ENCODE data around the gene OTOF.

Gene OTOF

DNA sequence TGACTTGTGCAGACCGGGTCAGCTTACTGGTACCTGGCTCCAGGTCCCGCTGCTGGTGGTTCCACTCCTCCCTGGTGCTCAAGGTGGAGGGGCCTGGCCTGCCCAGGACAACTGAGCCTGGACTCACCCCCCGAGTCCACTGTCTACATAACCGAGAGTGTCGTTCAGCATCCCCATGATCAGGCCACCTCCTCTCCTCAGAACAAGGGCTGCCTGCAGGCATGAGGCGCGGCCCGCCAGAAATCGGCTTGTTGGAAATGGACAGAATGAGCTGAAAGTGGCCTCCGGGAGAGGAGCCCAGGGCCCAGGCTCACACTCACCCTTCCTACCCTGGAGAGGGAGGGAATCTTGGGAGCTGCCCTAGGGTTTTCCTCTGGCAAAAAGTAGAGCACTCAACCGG, 38.9 kb upstream of the OTOF start:
- TF ChIP-seq EZH2 (optimal IDR thresholded peaks at IDR 0.05; ENCODE audit: low read depth, low read length) (no peak), EZH2phosphoT487 (IDR thresholded peaks at IDR 0.05; ENCODE audit: low read length) (no peak)
- TF ChIP-seq, protein P1, sequence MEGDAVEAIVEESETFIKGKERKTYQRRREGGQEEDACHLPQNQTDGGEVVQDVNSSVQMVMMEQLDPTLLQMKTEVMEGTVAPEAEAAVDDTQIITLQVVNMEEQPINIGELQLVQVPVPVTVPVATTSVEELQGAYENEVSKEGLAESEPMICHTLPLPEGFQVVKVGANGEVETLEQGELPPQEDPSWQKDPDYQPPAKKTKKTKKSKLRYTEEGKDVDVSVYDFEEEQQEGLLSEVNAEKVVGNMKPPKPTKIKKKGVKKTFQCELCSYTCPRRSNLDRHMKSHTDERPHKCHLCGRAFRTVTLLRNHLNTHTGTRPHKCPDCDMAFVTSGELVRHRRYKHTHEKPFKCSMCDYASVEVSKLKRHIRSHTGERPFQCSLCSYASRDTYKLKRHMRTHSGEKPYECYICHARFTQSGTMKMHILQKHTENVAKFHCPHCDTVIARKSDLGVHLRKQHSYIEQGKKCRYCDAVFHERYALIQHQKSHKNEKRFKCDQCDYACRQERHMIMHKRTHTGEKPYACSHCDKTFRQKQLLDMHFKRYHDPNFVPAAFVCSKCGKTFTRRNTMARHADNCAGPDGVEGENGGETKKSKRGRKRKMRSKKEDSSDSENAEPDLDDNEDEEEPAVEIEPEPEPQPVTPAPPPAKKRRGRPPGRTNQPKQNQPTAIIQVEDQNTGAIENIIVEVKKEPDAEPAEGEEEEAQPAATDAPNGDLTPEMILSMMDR (IDR thresholded peaks at IDR 0.05; ENCODE audit: low read length): no peak
- H3K4me2 ChIP-seq (ENCODE audit: low read depth, low read length): no peak overlapping the region
- no peaks in the 10 kb centered on the region for H3K36me3 ChIP-seq (replicated peaks; ENCODE audit: insufficient read depth, low read length)
- H3K9ac ChIP-seq (ENCODE audit: low read length): no peak overlapping the region
- DNase-seq: no peak
- H3K4me1 ChIP-seq (ENCODE audit: low read length): no peaks in the 10 kb centered on the region
- peaks cover 98% of the 10 kb centered on the region for H3K27me3 ChIP-seq (replicated peaks; ENCODE audit: insufficient read depth, low read length)
- no peaks in the 10 kb centered on the region for H3K9me2 ChIP-seq (replicated peaks; ENCODE audit: insufficient read depth, low read length)
- no peaks in the 10 kb centered on the region for H3F3A ChIP-seq (ENCODE audit: insufficient read depth, low read length)
- no peak overlapping the region for H3K4me3 ChIP-seq (ENCODE audit: low read length)
- H3K9me3 ChIP-seq (replicated peaks; ENCODE audit: insufficient read depth, low read length): no peaks in the 10 kb centered on the region
- no peak overlapping the region for H2AFZ ChIP-seq (ENCODE audit: low read length)
- H3K79me2 ChIP-seq (ENCODE audit: low read length): no peaks in the 10 kb centered on the region
- H3K27ac ChIP-seq (ENCODE audit: low read length): no peak overlapping the region
- H4K20me1 ChIP-seq (ENCODE audit: insufficient read depth, low read length): no peaks in the 10 kb centered on the region

GRCh38 chr2:26516246-26516645, 38.3 kb upstream of the OTOF start:
- Histone ChIP-seq H3K27ac (ENCODE audit: low read length) (no peak overlapping the region), H3K4me1 (ENCODE audit: low read length) (no peaks in the 10 kb centered on the region), H3K79me2 (ENCODE audit: low read length) (no peaks in the 10 kb centered on the region), H3K9ac (ENCODE audit: low read length) (no peak overlapping the region), H3K4me2 (ENCODE audit: low read depth, low read length) (no peak overlapping the region), H2AFZ (ENCODE audit: low read length) (no peak overlapping the region), H3K9me3 (replicated peaks; ENCODE audit: insufficient read depth, low read length) (no peaks in the 10 kb centered on the region), H4K20me1 (ENCODE audit: insufficient read depth, low read length) (no peaks in the 10 kb centered on the region), H3K4me3 (ENCODE audit: low read length) (no peak overlapping the region), H3F3A (ENCODE audit: insufficient read depth, low read length) (no peaks in the 10 kb centered on the region), H3K27me3 (replicated peaks; ENCODE audit: insufficient read depth, low read length) (peaks cover 98% of the 10 kb centered on the region), H3K9me2 (replicated peaks; ENCODE audit: insufficient read depth, low read length) (no peaks in the 10 kb centered on the region), H3K36me3 (replicated peaks; ENCODE audit: insufficient read depth, low read length) (no peaks in the 10 kb centered on the region)
- no peak for DNase-seq
- TF ChIP-seq, protein P1 (IDR thresholded peaks at IDR 0.05; ENCODE audit: low read length): no peak

DNA sequence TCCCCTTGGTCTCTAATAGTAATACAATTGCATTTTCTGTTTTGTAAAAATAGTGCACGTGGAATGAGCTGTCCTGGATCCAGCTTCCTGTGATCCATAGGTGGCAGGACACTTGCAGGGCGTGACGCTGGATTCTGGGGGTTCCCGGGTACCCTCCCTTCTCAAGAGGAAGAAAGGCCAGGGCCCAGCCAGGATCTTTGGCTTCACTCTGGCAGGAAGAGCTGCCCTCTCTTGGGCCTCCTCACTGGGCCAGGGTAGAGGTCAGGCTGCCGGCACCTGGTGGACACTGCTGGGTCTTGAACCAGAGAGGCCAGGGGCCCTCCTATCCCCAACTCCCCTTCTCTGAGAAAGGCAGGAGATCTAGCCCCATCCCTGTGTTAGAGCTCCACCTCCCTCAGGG, 37.8 kb upstream of the OTOF start:
- DNase-seq: no peak
- no peak overlapping the region for H3K4me3 ChIP-seq (ENCODE audit: low read length)
- H3K79me2 ChIP-seq (ENCODE audit: low read length): no peaks in the 10 kb centered on the region
- no peaks in the 10 kb centered on the region for H3K9me2 ChIP-seq (replicated peaks; ENCODE audit: insufficient read depth, low read length)
- TF ChIP-seq, protein P1 (IDR thresholded peaks at IDR 0.05; ENCODE audit: low read length): no peak
- TF ChIP-seq EZH2 (optimal IDR thresholded peaks at IDR 0.05; ENCODE audit: low read depth, low read length) (no peak), EZH2phosphoT487 (IDR thresholded peaks at IDR 0.05; ENCODE audit: low read length) (no peak)
- no peak overlapping the region for H3K4me2 ChIP-seq (ENCODE audit: low read depth, low read length)
- no peak overlapping the region for H3K9ac ChIP-seq (ENCODE audit: low read length)
- H3K27ac ChIP-seq (ENCODE audit: low read length): no peak overlapping the region
- no peaks in the 10 kb centered on the region for H3K36me3 ChIP-seq (replicated peaks; ENCODE audit: insufficient read depth, low read length)
- H3F3A ChIP-seq (ENCODE audit: insufficient read depth, low read length): no peaks in the 10 kb centered on the region
- no peaks in the 10 kb centered on the region for H3K9me3 ChIP-seq (replicated peaks; ENCODE audit: insufficient read depth, low read length)
- no peak overlapping the region for H2AFZ ChIP-seq (ENCODE audit: low read length)
- peaks cover 97% of the 10 kb centered on the region for H3K27me3 ChIP-seq (replicated peaks; ENCODE audit: insufficient read depth, low read length)
- H3K4me1 ChIP-seq (ENCODE audit: low read length): no peaks in the 10 kb centered on the region
- H4K20me1 ChIP-seq (ENCODE audit: insufficient read depth, low read length): no peaks in the 10 kb centered on the region

Data from MM.1S (cell line).